Stimulated activated CD4-positive, alpha-beta T cell treated with anti-CD3 and anti-CD28 coated beads, TNF-alpha, amount 100 ng/mL, for 24 hours (primary cell): Measurements from ENCODE around the gene KLF2.

Experiments
- DNase-seq, 3 experiments: peaks; one replicate each; pipeline ENCODE4 v3.0.0-alpha.2; 2020; ENCODE audit warnings: low read depth in 3 of 3

KLF2 gene

DNA sequence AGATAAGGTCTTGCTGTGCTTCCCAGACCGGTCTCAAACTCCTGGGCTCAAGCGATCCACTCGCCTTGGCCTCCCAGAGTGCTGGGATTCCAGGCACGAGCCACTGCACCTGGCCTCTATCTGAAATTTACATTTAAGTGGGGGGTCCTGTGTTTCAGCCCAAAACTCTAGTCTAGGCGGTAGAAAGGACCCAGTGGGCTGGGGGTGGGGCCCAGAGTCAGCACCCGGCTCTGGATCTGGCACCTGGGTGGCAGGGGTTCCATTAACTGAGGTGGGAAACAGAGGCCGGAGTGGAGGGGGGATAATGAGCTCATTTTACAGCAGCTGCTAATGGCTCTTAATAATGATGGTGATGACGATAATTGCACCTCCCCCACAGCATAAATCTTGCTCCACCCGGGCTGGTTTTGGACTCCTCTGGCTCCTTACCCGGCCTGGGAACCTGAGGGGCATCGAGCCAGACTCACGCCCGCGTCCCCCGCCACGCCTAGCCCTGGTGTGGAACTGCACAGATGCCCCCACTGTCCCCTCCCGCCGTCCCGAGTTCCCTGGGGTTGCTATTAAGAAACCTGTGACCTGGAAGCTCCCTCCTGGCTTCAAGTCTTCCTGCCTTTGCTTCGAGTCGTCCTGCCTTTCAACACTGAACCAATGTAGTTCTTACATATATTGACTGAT is 17.8 kb upstream of the KLF2 start:
- no peak for DNase-seq

DNA sequence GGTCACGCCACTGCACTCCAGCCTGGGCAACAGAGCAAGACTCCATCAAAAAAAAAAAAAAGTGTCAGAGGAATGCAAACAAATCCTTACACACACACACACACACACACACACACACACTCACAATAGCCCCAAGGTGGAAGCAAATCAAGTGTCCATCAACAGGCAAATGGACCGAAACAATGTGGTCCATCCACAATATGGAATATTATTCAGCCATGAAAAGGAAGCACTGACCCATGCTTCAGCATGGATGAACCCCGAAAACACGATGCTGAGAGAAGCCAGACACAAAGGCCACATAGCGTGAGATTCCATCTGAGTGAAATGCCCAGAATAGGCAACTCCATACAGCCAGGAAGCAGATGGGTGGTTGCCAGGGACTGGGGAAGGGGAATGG is 16.5 kb upstream of the KLF2 start:
- no peak for DNase-seq

DNA sequence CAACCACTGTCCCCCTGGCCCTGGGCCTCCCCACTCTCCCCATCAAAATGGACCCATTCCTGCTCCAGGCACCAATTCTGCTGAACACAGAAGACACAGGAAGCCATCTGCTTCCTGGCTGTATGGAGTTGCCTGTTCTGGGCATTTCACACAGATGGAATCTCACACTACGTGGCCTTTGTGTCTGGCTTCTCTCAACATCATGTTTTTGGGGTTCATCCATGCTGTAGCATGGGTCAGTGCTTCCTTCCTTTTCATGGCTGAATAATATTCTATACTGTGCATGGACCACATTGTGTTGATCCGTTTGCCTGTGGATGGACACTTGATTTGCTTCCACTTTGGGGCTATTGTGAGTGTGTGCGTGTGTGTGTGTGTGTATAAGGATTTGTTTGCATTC is 15.0 kb upstream of the KLF2 start:
- no peak for DNase-seq

DNA sequence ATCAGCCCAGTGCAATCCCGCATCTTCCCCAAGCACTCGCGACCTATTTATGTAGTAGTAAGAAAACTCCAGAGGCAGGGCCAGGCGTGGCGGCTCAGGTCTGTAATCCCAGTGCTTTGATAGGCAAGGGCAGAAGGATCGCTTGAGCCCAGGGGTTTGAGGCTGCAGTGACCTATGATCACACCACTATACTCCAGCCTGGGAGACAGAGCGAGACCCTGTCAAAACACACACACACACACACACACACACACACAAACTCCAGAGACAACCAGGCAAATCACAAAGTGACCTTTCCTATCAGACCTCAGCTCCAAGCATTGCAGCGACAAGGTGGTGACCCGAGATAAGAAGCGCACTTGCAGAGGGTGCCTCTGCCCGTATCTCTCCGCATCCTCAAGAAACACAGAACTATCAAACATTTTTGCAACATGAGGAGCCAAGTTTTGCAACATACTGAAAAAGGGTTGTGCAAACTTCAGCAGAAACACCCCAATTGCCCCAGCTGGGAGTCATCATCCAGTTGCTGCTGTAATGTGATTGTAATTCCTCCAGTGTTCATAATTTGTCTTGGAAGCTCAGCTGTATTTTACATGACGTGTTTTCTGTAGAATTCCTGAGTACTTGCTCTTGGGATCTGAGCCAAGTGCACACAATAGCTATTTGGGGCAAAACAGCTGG is 8.7 kb upstream of the KLF2 start:
- no peak for DNase-seq

DNA sequence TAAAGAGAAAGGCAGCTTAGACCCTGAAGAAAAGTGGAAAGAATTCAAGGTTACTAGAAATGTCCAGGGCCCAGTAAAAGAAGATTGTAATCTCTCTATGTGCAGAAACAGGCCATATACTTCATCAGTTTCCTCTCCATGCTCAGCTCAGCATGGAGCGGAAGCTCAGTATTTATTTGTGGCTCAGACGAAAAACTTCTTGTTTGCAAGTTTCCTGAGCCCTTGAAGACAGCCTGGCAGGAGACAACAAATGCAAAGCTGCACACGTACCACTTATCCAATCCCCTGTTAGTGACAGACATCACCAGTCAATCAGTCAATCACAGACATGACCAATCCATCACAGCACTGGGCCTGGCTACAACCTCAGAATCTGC is 8.1 kb upstream of the KLF2 start:
- no peak for DNase-seq

DNA sequence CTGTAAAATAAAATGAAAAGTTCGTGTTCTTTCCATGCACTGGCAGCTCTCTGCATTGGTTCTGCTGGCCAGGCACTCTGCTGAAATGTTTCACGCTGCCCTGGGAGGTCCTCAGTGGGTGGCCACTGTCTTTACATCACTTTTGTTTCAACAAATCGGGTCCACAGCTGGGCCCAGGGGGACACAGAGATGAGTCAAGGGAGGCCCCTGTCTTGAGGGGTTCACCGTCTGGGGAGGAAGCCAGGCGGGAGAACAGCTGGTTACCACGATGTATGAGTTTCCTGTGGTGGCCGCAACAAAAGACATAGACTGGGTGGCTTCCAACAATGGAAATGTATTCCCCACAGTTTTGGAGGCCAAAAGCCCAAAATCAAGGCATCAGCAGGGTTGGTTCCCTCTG is 5.1 kb upstream of the KLF2 start:
- no peak for DNase-seq

DNA sequence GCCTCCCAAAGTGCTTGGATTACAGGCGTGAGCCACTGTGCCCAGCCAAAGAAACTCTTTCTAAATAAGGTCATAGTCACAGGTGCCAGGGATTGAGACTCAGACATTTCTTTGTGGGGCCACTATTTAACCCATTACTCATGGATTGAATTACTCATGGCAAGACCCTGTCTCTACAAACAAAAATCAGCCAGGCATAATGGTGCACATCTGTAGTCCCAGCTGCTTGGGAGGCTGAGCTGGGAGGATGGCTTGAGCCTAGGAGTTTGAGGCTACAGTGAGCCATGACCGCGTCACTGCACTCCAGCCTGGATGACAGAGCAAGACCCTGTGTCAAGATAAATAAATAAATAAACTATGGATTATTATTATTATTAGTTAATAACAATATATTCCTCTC is 3.6 kb upstream of the KLF2 start:
- DNase-seq = no peak

DNA sequence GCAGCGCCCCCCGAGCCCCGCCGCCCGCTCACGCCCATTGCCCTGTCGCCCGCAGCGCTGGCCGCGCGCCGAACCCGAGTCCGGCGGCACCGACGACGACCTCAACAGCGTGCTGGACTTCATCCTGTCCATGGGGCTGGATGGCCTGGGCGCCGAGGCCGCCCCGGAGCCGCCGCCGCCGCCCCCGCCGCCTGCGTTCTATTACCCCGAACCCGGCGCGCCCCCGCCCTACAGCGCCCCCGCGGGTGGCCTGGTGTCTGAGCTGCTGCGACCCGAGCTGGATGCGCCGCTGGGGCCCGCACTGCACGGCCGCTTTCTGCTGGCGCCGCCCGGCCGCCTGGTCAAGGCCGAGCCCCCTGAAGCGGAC is 518 bp downstream of the KLF2 start:
- no peak for DNase-seq

DNA sequence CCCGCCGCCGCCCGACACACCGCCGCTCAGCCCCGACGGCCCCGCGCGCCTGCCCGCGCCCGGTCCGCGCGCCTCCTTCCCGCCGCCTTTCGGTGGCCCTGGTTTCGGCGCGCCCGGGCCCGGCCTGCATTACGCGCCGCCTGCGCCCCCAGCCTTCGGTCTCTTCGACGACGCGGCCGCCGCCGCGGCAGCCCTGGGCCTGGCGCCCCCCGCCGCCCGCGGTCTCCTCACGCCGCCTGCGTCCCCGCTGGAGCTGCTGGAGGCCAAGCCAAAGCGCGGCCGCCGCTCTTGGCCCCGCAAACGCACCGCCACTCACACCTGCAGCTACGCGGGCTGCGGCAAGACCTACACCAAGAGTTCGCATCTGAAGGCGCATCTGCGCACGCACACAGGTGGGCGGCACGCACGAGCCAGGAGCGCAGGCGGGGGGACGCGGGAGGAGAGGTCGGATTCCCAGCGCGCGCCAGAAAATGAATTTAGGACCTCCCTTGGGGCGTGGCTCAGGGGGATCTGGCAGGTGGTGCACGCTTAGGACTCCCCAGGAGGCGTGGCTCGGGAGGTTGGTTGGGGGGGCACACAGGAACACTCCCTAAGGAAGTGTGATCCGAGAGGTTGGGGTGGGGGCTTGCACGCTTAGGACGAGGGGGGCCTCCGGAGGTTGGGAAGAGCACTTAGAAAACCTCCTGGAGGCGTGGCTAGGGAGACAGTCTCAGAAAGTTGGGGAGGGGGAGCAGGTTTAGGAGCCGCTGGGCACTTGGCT is 1.2 kb downstream of the KLF2 start:
- DNase-seq = peak in 1 of 3 experiments; percentile 9

DNA sequence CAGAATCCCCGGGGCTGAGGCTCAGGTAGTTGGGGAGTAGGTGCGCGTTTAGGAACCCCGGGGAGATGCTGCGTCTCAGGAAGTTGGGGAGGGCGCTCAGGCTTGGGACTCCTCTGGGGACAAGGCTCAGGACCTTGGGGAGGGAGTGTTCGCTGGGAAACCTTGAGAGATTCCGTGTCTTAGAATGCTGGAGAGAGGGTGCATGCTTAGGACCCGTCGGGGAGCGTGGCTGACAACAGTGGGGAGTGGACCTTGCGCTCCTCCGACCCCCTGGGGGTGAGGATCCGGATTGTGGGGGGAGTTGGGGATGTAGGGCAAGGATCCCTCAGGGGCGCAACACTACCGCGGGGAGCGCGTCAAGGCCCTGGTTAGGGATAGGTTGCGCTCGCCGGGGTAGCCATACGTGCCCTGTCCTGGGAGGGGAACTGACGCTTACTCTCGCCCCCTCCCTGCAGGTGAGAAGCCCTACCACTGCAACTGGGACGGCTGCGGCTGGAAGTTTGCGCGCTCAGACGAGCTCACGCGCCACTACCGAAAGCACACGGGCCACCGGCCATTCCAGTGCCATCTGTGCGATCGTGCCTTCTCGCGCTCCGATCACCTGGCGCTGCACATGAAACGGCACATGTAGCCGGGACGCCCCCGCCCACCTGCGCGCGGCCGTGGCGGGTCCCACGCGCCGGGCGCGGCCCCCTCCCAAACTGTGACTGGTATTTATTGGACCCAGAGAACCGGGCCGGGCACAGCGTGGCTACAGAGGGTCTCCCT is 2.0 kb downstream of the KLF2 start:
- no peak for DNase-seq

DNA sequence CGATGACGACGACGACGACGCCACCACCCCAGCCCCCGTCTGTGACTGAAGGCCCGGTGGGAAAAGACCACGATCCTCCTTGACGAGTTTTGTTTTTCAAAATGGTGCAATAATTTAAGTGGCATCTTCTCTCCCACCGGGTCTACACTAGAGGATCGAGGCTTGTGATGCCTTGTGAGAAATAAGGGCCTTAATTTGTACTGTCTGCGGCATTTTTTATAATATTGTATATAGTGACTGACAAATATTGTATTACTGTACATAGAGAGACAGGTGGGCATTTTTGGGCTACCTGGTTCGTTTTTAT is 2.5 kb downstream of the KLF2 start:
- DNase-seq = no peak

DNA sequence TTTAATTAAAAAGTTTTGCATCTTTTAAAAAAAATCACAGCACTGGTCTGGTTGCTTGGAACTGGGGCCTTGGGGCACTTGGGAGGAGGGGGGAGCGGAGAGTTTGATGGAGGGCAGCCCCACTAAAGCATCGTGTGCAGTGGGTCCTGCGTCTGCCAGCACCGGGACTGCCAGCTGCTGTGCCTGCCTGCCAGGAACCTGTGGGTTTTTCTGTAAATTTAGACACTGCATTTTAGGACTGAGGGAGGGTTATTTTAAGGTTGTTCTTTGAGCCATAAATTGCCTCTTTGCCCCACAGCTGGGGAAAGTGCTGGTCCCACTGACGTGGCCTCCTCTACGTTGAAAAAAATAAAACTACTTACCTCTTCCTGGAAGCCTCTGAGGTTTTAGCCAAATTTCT is 2.9 kb downstream of the KLF2 start:
- no peak for DNase-seq

DNA sequence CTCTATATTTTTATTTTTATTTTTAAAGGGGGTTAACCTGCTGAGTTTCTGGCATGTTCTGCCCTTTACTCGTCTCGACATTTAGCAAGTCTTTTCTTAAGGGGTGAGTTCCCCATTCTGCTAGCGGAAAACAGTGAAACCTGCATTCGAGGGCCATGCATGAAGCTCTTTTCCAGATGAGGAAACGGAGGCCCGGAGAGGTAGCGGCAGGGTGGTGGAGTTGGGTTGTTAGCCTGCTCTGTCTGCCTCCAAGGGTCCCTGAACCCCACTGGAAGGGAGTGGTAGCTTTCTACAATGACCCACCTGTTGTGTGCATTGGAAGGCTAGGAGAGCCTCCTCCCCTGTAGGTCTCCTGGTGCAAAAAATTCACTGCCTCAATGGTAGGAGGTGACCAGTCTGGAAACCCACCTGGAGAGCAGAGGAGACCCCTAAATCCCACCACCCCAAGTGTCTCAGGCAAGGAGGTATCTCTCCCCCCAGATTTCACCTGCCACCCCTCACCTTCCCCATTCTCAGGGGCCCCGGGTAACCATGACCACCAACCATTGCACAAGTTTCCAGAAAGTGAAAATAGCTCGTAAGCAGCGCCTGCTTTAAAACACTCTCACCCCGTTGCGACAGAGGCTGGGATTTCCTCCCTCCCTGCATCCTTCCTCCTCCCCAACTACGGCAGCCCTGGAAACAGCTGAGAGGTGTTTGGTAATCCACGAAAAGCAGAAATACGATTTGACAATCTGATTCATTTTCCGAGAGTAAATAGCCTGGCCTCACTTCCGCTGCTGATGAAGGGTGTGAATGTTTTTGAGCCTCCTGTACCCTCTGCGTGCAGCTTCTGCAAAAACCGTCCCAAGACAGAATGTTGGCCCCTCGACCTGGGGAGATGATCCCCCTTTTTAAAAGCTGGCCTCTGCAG is 3.5 kb downstream of the KLF2 start:
- peak in 2 of 3 experiments; percentile 3 to 43 for DNase-seq

DNA sequence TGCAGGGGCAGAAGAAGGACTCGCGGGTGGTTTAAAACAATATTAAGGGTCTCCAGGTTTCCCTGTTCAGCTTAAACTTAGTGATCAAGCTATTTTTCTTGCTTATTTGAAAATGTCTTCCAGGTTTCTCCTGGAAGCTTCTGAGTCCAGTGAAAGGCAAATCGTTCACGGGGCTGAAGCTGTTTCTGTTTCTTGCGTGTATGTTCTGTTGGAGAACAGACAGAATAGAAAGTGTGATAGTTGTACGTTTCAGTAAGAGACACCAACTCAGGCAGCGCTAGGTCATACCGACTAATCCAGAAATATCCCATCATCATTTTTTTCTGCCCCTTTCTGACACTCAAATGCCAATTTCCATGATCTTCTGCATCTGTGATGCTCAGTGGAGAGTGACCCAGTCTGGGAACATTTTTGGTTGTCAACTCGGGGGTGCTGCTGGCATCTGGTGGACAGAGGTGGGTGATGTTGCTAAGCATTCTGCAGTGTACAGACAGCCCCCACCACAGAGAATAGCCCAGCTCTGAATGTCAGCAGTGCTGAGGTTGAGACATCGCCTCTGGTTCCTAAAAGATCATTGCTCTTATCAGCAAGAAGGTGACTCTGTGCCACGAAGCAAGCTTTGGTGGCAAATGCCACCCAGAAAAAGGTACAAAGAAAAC is 4.3 kb downstream of the KLF2 start:
- no peak for DNase-seq

DNA sequence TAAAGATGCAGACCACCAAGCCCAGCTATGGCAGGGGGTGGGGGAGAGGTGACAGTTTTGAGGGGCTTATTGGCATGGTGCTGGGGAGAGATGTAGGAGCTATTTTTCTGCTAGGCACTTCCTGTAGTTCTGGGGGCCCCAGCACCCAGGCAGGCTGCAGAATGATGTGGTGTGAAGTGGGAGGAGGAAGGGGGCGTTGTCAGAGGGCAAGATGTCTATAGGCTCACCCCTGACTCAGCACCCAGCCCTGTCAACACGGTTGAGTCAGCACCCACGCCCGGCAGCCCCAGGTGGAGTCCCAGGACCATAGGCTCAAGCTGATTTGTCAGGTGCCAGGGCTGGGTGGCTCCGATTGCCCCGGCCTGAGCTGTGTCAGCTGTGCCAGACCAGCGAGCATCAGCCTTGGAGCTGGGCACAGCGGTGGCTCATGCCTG is 5.8 kb downstream of the KLF2 start:
- DNase-seq = peak; percentile 77 to 91 (median 91)

DNA sequence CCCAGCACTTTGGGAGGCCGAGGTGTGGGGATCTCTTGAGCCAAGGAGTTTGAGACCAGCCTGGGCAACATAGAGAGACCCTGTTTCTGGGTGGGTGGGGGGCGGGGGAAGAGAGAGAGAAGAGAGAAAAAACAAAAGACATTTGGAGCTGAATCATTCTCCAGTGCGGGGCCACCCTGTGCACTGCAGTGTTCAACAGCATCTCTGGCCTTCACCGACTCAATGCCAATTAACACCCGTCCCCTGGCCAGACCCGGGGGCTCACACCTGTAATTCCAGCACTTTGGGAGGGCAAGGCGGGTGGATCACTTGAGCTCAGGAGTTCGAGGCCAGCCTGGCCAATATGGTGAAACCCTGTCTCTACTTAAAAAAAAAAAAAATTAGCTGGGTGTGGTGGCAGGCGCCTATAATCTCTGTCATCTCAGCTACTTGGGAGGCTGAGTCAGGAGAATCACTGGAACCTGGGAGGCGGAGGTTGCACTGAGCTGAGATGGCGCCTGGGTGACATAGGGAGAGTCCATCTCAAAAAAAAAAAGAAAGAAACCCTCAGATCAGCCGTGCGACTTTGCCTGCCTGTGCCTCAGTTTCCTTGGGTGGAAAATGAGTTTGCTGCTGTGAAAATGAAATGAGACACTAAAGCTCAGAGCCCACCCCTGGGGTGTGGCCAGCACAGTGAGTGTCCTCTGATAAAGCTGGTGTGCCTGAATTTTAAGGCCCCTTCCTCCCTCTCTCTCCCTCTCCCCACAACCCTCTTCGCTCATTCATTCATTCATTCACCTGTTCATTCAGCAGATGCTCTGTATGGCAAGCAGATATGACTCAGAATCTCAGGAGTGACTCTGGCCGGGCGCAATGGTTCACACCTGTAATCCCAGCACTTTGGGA is 6.4 kb downstream of the KLF2 start:
- DNase-seq = no peak

DNA sequence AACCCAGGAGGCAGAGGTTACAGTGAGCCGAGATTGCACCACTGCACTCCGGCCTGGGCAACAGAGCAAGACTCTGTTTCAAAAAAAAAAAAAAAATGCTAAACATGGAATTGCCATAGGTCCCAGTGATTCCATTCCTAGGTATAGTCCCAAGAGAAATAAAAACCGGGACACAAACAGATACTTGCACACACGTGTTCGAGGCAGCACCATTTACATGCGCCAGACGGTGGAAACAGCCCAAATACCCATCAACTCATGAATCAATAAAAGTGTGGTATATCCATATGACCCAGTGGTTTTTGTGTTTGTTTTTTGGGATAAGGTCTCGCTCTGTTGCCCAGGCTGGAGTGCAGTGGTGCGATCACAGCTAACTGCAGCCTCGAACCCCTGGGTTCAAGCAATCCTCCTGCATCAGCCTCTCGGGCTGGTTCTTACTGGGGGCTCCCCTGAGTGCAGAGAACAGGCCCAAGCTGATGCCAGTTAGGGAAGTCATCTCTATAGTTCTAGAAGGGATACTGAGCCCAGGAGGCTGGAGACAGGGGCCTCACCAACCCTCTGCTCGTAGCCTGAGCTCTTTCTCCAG is 8.5 kb downstream of the KLF2 start:
- no peak for DNase-seq

DNA sequence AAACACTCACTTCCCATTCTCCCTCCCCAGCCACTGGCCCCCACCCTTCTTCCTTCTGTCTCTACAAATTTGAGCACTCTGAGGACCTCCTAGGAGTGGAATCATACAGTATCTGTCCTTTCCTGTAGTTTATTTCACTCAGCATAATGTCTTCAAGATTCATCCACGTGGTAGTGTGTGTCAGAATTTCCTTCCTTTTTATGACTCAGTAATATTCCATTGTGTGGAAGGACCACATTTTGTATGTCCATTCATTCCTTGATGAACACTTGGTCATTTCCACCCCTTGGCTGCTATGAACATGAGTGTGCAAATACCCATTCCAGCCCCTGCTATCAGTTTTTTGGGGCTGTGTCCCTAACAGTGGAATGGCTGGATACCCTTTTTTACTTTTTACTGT is 9.8 kb downstream of the KLF2 start:
- no peak for DNase-seq

DNA sequence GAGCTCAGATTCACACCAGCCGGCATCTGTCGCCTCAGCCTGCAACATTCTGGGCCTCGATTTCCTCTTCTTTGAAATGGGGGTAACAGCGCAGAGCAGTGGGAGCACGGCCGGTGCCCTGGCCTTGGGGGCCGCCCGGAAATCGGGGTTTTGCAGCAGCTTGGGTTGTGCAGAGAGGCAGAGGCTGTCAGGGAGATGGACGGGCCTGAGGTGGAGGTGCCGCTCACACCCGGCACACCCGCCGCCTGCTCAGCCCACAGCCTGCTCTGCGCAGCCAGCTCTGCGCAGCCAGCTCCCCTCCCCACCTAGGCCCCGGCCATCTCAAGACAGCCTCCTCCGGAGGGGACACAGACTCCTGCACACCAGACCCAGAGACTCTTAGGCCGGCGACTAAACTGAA is 10.6 kb downstream of the KLF2 start:
- DNase-seq = no peak

DNA sequence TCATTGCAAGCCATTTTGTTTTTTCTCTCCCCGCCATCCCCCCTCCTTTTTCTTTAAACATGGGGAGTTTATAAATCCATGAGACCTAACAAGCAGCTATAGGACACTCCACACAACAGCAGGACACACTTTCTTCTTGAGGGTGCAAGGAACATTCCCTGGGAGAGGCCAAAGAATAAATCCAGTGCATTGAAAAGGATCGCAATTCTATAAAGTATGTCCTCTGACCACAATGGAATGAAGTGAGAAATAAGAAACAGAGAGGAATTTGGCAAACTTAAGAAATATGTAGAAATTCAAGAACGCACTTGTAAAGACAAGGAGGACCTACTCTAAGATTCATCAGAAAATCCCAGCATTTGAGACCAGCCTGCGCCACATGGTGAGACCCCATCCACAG is 11.9 kb downstream of the KLF2 start:
- no peak for DNase-seq
